ENCODE results near the gene HSPBP1.

Gene HSPBP1

DNA sequence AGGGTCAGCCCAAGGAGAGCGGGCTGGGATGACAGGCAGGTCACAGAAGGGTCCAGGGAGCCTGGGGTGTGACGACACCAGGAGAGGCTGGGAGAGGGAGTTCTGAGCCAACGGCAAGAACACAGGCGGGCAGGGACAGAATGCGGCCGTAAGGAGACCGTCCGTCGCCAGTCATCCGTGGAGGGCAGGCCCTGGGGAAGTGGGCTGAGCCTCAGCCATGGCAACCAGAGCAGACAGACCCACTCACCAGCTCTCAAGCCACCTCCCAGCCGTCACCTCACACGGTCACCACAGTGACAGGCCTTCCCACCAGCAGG is 47.7 kb downstream of the HSPBP1 start:
- Histone ChIP-seq H3K4me3 (ENCODE audit: low read length) (no peak overlapping the region), H3K27ac (ENCODE audit: low read length) (no peak overlapping the region), H3K4me1 (ENCODE audit: control insufficient read depth, insufficient read depth, low read length) (no peaks in the 10 kb centered on the region), H3K27me3 (ENCODE audit: control insufficient read depth, insufficient read depth, low read length) (no peaks in the 10 kb centered on the region), H3K9me3 (ENCODE audit: control insufficient read depth, insufficient read depth, low read length) (no peaks in the 10 kb centered on the region), H3K36me3 (ENCODE audit: control insufficient read depth, insufficient read depth, low read length) (peaks cover 22% of the 10 kb centered on the region)
- WGBS (ENCODE audit: insufficient coverage, insufficient read length): no CpG with 5 or more reads among the region's 12 CpGs
- no peak for DNase-seq (ENCODE audit: low read depth, low spot score)

DNA sequence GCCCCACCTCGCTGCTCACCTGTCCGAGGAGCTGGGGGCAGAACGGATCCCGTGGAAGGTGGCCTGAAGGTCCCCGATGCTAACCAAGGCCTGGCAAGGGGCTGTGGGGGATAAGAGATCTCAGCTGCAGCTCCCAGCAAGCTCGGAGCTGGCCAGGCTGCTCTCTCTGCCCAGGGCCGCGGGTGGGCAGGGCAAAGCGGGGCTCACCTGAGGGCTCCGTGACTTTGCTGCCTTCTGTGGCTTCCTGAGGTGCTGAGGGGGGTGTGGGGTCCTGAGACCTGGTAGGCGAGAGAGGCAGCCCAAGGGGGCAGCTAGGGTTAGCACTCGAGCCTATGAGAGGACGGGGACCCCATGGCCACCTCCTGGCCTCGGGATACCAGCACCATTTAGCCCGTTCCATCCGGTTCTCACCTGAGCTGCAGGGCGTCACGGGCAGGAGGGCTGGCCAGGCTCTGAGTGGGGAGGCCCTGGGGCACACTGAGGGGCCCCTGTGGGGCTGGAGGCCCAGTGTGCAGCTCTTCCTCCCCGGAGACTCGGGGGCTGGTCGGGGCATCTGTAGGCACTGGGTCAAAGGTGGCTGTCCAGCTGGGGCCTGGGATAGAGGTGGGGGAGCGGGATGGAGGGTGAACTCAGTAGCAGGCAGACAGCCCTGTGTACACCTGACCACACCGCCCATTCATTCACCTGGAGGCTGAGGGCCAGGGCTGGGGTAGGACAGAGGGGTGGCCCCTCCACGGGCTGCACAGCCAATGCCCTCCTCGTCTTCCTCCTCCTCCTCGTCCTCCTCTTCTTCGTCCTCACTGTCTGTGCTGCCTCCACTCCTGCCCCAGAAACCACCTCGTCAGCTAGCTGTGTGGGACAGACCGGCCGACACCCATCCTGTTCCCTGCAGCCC is 48.3 kb downstream of the HSPBP1 start:
- Histone ChIP-seq H3K27me3 (ENCODE audit: control insufficient read depth, insufficient read depth, low read length) (no peaks in the 10 kb centered on the region), H3K9me3 (ENCODE audit: control insufficient read depth, insufficient read depth, low read length) (no peaks in the 10 kb centered on the region), H3K4me3 (ENCODE audit: low read length) (no peak overlapping the region), H3K27ac (ENCODE audit: low read length) (no peak overlapping the region), H3K4me1 (ENCODE audit: control insufficient read depth, insufficient read depth, low read length) (no peaks in the 10 kb centered on the region), H3K36me3 (ENCODE audit: control insufficient read depth, insufficient read depth, low read length) (peaks cover 18% of the 10 kb centered on the region)
- no CpG with 5 or more reads among the region's 30 CpGs for WGBS (ENCODE audit: insufficient coverage, insufficient read length)
- no peak for DNase-seq (ENCODE audit: low read depth, low spot score)

DNA sequence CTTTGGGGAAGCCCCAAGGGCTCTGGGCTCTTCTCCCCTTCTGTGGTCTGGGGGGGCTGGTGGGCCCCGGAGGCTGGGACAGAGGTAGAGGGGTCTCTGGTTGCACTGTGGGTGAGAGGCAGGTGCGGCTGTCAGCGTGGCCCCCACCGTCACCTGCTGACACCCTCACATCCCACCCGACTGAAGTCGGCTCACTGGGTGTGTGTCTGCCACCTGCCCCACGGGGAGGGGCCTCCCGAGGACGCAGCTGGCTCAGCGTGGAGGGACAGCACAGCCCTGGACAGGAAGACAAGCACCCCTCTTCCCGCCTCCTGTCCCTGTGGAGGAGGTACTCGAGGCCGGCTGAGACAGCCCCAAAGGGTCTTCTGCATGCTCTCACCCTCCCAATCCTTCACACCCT is 49.1 kb downstream of the HSPBP1 start:
- H3K4me3 ChIP-seq (ENCODE audit: low read length): no peak overlapping the region
- peaks cover 15% of the 10 kb centered on the region for H3K36me3 ChIP-seq (ENCODE audit: control insufficient read depth, insufficient read depth, low read length)
- H3K27me3 ChIP-seq (ENCODE audit: control insufficient read depth, insufficient read depth, low read length): no peaks in the 10 kb centered on the region
- no peaks in the 10 kb centered on the region for H3K9me3 ChIP-seq (ENCODE audit: control insufficient read depth, insufficient read depth, low read length)
- DNase-seq (ENCODE audit: low read depth, low spot score): no peak
- no CpG with 5 or more reads among the region's 13 CpGs for WGBS (ENCODE audit: insufficient coverage, insufficient read length)
- no peak overlapping the region for H3K27ac ChIP-seq (ENCODE audit: low read length)
- H3K4me1 ChIP-seq (ENCODE audit: control insufficient read depth, insufficient read depth, low read length): no peaks in the 10 kb centered on the region

DNA sequence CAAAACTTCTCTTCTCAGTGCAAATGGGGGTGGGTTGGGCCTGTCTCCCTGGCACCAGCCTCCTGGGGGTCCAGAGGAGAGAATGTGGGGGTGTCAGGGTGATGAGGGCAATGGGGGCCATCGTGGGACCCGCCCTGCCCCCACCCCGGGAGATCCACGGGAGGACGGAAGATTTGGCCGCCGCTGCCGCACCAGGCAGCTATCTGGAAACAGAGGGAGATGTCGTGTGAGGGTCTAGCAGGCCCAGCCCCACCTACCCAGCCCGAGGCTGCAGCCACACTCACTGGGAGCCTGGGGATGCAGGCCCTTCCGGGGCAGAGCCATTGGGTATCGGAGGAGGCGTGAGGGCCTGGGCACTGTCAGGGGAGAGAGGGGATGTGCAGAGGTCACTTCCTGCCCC is 49.6 kb downstream of the HSPBP1 start:
- no peaks in the 10 kb centered on the region for H3K9me3 ChIP-seq (ENCODE audit: control insufficient read depth, insufficient read depth, low read length)
- no peak for DNase-seq (ENCODE audit: low read depth, low spot score)
- H3K27me3 ChIP-seq (ENCODE audit: control insufficient read depth, insufficient read depth, low read length): no peaks in the 10 kb centered on the region
- no peak overlapping the region for H3K27ac ChIP-seq (ENCODE audit: low read length)
- no peaks in the 10 kb centered on the region for H3K4me1 ChIP-seq (ENCODE audit: control insufficient read depth, insufficient read depth, low read length)
- H3K4me3 ChIP-seq (ENCODE audit: low read length): no peak overlapping the region
- H3K36me3 ChIP-seq (ENCODE audit: control insufficient read depth, insufficient read depth, low read length): peaks cover 15% of the 10 kb centered on the region
- WGBS (ENCODE audit: insufficient coverage, insufficient read length): no CpG with 5 or more reads among the region's 13 CpGs

DNA sequence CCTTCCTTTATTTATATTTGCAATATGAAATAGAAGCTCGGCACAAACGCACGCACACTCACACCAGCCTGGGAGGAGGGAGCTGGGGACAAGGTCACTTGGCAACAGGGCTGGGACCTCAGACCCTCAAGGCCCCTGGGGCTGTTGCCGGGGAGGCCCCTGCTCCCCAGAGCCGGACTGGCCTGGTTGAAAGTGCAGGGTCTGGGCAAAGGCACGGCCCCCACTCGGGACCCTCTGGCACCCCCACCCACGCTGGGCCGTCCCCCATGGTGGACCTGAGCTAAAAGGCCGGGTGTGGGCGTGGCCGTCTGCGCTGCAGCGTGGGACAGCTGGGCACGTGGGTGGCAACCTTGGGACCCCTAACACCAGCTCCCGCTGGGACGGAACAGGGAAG is 50.1 kb downstream of the HSPBP1 start:
- no peak for DNase-seq (ENCODE audit: low read depth, low spot score)
- H3K36me3 ChIP-seq (ENCODE audit: control insufficient read depth, insufficient read depth, low read length): peaks cover 15% of the 10 kb centered on the region

DNA sequence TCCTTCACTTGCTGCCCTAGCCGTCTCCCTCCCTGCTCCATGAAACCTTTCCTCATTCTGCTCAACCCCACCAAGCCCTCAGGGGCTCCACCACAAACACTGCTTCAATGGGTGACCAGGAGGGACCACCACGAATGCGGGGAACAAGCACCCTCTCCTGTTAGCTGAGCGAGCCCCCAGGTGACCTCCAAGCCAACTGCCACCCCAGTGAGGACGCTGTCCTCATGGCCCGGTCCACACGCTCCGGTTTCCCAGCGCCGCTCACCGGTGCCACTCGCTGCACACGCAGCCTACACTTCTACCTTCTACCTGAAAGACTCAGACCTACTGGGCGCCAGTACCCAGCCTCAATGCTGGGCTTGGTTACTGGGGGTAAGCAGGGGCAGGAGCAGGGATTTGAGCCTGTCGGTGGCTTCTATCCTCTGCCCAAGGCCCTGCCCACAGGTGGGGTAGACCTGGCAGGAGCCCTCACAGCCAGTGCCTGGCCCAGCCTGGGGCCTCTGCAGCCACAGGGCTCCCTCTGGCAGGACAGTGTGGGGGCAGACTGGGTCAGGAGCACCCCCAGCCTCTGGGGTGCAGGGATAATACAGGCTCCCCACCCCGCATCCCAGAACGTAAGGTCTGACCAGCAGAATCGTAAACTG is 50.6 kb downstream of the HSPBP1 start:
- WGBS (ENCODE audit: insufficient coverage, insufficient read length): no CpG with 5 or more reads among the region's 18 CpGs
- no peak for DNase-seq (ENCODE audit: low read depth, low spot score)
- no peak overlapping the region for H3K4me3 ChIP-seq (ENCODE audit: low read length)
- no peaks in the 10 kb centered on the region for H3K9me3 ChIP-seq (ENCODE audit: control insufficient read depth, insufficient read depth, low read length)
- no peaks in the 10 kb centered on the region for H3K27me3 ChIP-seq (ENCODE audit: control insufficient read depth, insufficient read depth, low read length)
- H3K27ac ChIP-seq (ENCODE audit: low read length): no peak overlapping the region
- no peaks in the 10 kb centered on the region for H3K4me1 ChIP-seq (ENCODE audit: control insufficient read depth, insufficient read depth, low read length)
- peaks cover 15% of the 10 kb centered on the region for H3K36me3 ChIP-seq (ENCODE audit: control insufficient read depth, insufficient read depth, low read length)

More for the DNA sequence above, 50.1 kb downstream of the HSPBP1 start:
- H3K27me3 ChIP-seq (ENCODE audit: control insufficient read depth, insufficient read depth, low read length): no peaks in the 10 kb centered on the region
- no peak overlapping the region for H3K27ac ChIP-seq (ENCODE audit: low read length)
- no peaks in the 10 kb centered on the region for H3K9me3 ChIP-seq (ENCODE audit: control insufficient read depth, insufficient read depth, low read length)
- no peaks in the 10 kb centered on the region for H3K4me1 ChIP-seq (ENCODE audit: control insufficient read depth, insufficient read depth, low read length)
- no CpG with 5 or more reads among the region's 17 CpGs for WGBS (ENCODE audit: insufficient coverage, insufficient read length)
- no peak overlapping the region for H3K4me3 ChIP-seq (ENCODE audit: low read length)

DNA sequence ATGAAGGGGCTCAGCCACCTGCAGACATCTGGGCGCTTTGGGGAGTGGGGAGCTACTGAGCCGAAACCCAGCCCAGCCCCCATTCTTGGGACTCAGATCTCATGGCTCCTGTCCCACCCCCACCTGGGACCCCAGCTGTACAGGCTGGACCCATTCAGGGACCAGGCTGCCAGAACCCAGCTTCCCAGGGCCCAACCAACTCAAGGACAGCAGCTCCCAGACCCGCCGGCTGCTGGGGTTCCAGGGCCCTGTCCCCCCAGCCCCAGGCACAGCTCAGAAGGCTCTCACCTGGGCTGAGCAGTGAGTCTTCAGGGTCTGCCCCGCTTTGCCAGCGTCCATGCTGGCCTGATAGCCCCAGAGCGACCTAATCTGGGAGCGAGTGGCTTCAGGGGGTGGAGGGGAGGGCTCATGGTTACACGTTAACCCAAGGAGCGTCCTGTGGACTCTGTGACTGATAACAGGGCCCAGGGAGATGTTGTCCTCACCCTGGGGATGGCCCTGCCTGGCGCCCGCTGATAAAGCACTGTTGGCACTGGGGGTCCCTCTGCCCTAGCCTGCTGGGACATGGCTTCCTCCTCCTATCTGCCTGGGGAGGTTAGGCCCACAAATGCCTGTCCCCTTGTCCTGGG is 51.4 kb downstream of the HSPBP1 start, which contains the start of gene TMEM86B:
TSS of gene TMEM86B (minus strand) at position 361 of the 629 bp plus-strand sequence. CDS start at position 339, 22 bp downstream.
- no peaks in the 10 kb centered on the region for H3K27me3 ChIP-seq (ENCODE audit: control insufficient read depth, insufficient read depth, low read length)
- H3K4me3 ChIP-seq (ENCODE audit: low read length): no peak within 1 kb of the TSS; the same call in 1 of the 2 replicates
- H3K27ac ChIP-seq (ENCODE audit: low read length): no peak within 1 kb of the TSS
- DNase-seq (ENCODE audit: low read depth, low spot score): no peak
- no peaks in the 10 kb centered on the region for H3K4me1 ChIP-seq (ENCODE audit: control insufficient read depth, insufficient read depth, low read length)
- no peaks in the 10 kb centered on the region for H3K9me3 ChIP-seq (ENCODE audit: control insufficient read depth, insufficient read depth, low read length)
- no CpG with 5 or more reads among the region's 12 CpGs for WGBS (ENCODE audit: insufficient coverage, insufficient read length)
- peaks cover 15% of the 10 kb centered on the region for H3K36me3 ChIP-seq (ENCODE audit: control insufficient read depth, insufficient read depth, low read length)

DNA sequence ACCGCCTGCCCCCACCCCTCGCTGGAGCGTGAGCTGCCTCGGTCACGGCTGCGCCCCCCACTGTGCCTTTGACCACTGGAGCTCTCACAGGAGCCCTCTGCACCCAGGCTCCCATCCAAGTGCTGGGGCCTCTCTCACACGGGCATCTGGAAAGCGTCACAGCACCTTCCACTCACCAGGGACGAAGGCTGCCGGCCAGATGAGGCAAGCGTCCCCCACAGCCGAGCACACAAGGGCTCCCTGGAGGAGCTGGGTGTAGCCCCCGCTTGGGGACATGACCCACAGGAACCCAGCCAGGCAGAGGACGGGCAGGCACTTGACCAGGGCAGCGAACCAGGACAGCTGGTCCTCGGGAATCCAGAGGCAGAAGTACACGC is 51.9 kb downstream of the HSPBP1 start:
- Histone ChIP-seq H3K27me3 (ENCODE audit: control insufficient read depth, insufficient read depth, low read length) (no peaks in the 10 kb centered on the region), H3K27ac (ENCODE audit: low read length) (no peak overlapping the region), H3K4me1 (ENCODE audit: control insufficient read depth, insufficient read depth, low read length) (no peaks in the 10 kb centered on the region), H3K9me3 (ENCODE audit: control insufficient read depth, insufficient read depth, low read length) (no peaks in the 10 kb centered on the region), H3K36me3 (ENCODE audit: control insufficient read depth, insufficient read depth, low read length) (peaks cover 15% of the 10 kb centered on the region), H3K4me3 (ENCODE audit: low read length) (no peak overlapping the region)
- WGBS (ENCODE audit: insufficient coverage, insufficient read length): no CpG with 5 or more reads among the region's 17 CpGs
- DNase-seq (ENCODE audit: low read depth, low spot score): no peak

DNA sequence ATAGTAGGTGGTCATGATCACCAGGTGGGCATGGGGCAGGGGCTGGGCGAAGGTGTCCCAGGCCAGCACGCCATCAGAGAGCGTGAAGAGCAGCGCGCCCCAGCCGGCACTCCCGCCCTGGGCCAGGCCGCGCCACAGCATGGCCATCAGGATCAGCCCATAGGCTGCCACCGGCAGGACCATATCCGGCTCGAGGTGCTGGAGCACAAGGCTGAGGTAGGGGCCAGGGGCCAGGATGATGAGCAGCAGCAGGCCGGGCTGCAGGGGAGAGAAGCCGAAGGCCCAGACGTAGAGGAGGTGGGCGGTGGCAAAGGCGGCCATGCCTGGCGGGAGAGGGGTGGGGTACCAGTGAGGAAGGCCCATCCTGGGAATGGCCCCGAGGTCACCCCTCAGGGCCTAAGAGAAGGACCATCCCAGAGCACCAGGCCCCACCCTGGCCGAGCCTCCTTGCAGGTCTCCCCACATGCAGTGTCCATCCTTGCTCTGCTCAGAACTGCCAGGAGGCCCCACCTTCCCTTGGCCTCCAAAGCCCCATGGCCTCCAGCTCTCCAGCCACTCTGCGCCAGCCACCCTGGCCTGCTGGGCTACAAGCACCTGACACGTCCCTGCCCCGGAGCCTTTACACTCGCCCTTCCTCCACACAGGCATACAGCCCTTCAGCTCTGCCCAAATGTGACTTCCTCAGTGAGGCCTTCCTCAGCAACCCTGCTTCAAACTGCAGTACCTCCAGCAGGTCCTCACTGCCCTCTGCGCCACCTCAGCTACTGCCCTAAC is 52.5 kb downstream of the HSPBP1 start:
- no CpG with 5 or more reads among the region's 25 CpGs for WGBS (ENCODE audit: insufficient coverage, insufficient read length)
- DNase-seq (ENCODE audit: low read depth, low spot score): no peak
- H3K27ac ChIP-seq (ENCODE audit: low read length): no peak overlapping the region
- no peaks in the 10 kb centered on the region for H3K27me3 ChIP-seq (ENCODE audit: control insufficient read depth, insufficient read depth, low read length)
- no peaks in the 10 kb centered on the region for H3K4me1 ChIP-seq (ENCODE audit: control insufficient read depth, insufficient read depth, low read length)
- H3K36me3 ChIP-seq (ENCODE audit: control insufficient read depth, insufficient read depth, low read length): peaks cover 14% of the 10 kb centered on the region
- H3K4me3 ChIP-seq (ENCODE audit: low read length): no peak overlapping the region
- H3K9me3 ChIP-seq (ENCODE audit: control insufficient read depth, insufficient read depth, low read length): no peaks in the 10 kb centered on the region

DNA sequence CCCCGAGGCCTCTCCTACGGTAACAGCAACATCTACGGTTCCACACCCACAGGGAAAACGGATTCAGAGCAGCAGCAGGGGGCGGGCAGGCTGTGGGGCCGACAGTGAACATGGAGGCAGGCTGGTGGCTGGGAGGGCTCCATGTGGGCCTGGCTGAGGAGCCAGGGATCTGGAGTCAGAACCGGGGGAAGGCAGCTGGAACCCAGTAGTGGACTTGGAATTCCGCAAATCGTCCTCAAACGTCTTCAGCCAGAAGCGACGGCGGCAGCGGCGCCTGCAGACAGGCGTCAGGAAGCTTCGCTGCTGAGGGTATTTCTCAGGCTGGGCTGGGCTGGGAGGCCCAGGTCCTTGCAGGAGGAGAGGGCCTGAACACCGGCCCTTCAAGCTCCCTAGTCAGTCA is 53.1 kb downstream of the HSPBP1 start:
- Histone ChIP-seq H3K36me3 (ENCODE audit: control insufficient read depth, insufficient read depth, low read length) (peaks cover 8% of the 10 kb centered on the region), H3K27ac (ENCODE audit: low read length) (no peak overlapping the region), H3K27me3 (ENCODE audit: control insufficient read depth, insufficient read depth, low read length) (no peaks in the 10 kb centered on the region), H3K4me1 (ENCODE audit: control insufficient read depth, insufficient read depth, low read length) (no peaks in the 10 kb centered on the region), H3K4me3 (ENCODE audit: low read length) (no peak overlapping the region), H3K9me3 (ENCODE audit: control insufficient read depth, insufficient read depth, low read length) (no peaks in the 10 kb centered on the region)
- DNase-seq (ENCODE audit: low read depth, low spot score): no peak
- WGBS (ENCODE audit: insufficient coverage, insufficient read length): no CpG with 5 or more reads among the region's 18 CpGs
